ENCODE data around the gene MAT1A. TPM values are rescaled to one million over a fixed set of nuclear protein-coding genes. Genes with fewer than 3 reads are reported as not detected.
A peak's percentile ranks its signal among the peaks of the same experiment; 100 is the strongest.

Gene MAT1A
- total RNA-seq, 2 donors from 2014 or later: 9.6 to 11.9 TPM

GRCh38 chr10:80281292-80281691, 8.2 kb downstream of the MAT1A start:
- intact Hi-C loops (cut with DNase I): no loop called here
- WGBS, 2 donors: 44 to 68% methylated on average over 3 to 6 of the region's 6 CpGs
- no peak for DNase-seq

GRCh38 chr10:80280071-80280800, 9.2 kb downstream of the MAT1A start:
- TF ChIP-seq POLR2A (IDR thresholded peaks at IDR 0.05) (no peak), CTCF (IDR thresholded peaks at IDR 0.05) (no peak)
- H3K27ac ChIP-seq: peak overlapping the region in 3 of 4 donors; percentile 23 to 65 (median 31)
- no peak for ATAC-seq
- intact Hi-C loops (cut with DNase I): no loop called here
- WGBS, 2 donors: 86 to 87% methylated on average over 16 to 20 of the region's 23 CpGs
- H3K27me3 ChIP-seq: no peaks in the 10 kb centered on the region
- no peaks in the 10 kb centered on the region for H3K36me3 ChIP-seq (replicated peaks in 1 of 2; ENCODE audit: insufficient read depth in 1 of 2, low read depth in 2 of 2)
- H3K4me3 ChIP-seq: no peak overlapping the region
- H3K9me3 ChIP-seq: no peaks in the 10 kb centered on the region
- peaks cover 78% of the 10 kb centered on the region for H3K4me1 ChIP-seq
- no peak for DNase-seq

More at GRCh38 chr10:80281292-80281691, 8.2 kb downstream of the MAT1A start:
- no peak overlapping the region for H3K4me3 ChIP-seq
- TF ChIP-seq POLR2A (IDR thresholded peaks at IDR 0.05) (no peak), CTCF (IDR thresholded peaks at IDR 0.05) (no peak)
- no peak for ATAC-seq
- peaks cover 85% of the 10 kb centered on the region for H3K4me1 ChIP-seq
- H3K27me3 ChIP-seq: no peaks in the 10 kb centered on the region
- H3K27ac ChIP-seq: peak overlapping the region in 3 of 4 donors; percentile 55 to 65 (median 63)
- H3K36me3 ChIP-seq (replicated peaks in 1 of 2; ENCODE audit: insufficient read depth in 1 of 2, low read depth in 2 of 2): no peaks in the 10 kb centered on the region
- no peaks in the 10 kb centered on the region for H3K9me3 ChIP-seq

GRCh38 chr10:80279146-80279545, 10.3 kb downstream of the MAT1A start:
- 76 to 84% methylated on average over 5 of the region's 5 CpGs for WGBS, 2 donors
- intact Hi-C loops (cut with DNase I): no loop called here
- H3K4me3 ChIP-seq: no peak overlapping the region
- H3K9me3 ChIP-seq: no peaks in the 10 kb centered on the region
- ATAC-seq (no peak), DNase-seq (no peak)
- H3K4me1 ChIP-seq: peaks cover 69% of the 10 kb centered on the region
- H3K36me3 ChIP-seq (replicated peaks in 1 of 2; ENCODE audit: insufficient read depth in 1 of 2, low read depth in 2 of 2): no peaks in the 10 kb centered on the region
- TF ChIP-seq CTCF (IDR thresholded peaks at IDR 0.05) (no peak), POLR2A (IDR thresholded peaks at IDR 0.05) (no peak)
- peak overlapping the region in 3 of 4 donors; percentile 3 to 79 (median 73) for H3K27ac ChIP-seq
- H3K27me3 ChIP-seq: no peaks in the 10 kb centered on the region

- intact Hi-C loops (cut with DNase I): no loop called here
- 83 to 86% methylated on average over 5 of the region's 5 CpGs for WGBS, 2 donors
- no peaks in the 10 kb centered on the region for H3K9me3 ChIP-seq
- TF ChIP-seq CTCF (IDR thresholded peaks at IDR 0.05) (no peak), POLR2A (IDR thresholded peaks at IDR 0.05) (no peak)
- ATAC-seq: no peak
- H3K27me3 ChIP-seq: no peaks in the 10 kb centered on the region
- no peak overlapping the region for H3K4me3 ChIP-seq
- H3K4me1 ChIP-seq: peaks cover 71% of the 10 kb centered on the region
- H3K36me3 ChIP-seq (replicated peaks in 1 of 2; ENCODE audit: insufficient read depth in 1 of 2, low read depth in 2 of 2): no peaks in the 10 kb centered on the region
- H3K27ac ChIP-seq: peak overlapping the region in 3 of 4 donors; percentile 66 to 79 (median 73)
- DNase-seq: no peak
Observed at GRCh38 chr10:80278480-80278879, 11.0 kb downstream of the MAT1A start.
